NCI-H128 (cell line): ENCODE data around the gene RANBP17.

ENCODE experiments used
- DNase-seq: peaks from one replicate; lab custom pipeline; 2025; ENCODE audit not compliant: unreplicated experiment; lab: John Stamatoyannopoulos, UW

RANBP17 gene

DNA sequence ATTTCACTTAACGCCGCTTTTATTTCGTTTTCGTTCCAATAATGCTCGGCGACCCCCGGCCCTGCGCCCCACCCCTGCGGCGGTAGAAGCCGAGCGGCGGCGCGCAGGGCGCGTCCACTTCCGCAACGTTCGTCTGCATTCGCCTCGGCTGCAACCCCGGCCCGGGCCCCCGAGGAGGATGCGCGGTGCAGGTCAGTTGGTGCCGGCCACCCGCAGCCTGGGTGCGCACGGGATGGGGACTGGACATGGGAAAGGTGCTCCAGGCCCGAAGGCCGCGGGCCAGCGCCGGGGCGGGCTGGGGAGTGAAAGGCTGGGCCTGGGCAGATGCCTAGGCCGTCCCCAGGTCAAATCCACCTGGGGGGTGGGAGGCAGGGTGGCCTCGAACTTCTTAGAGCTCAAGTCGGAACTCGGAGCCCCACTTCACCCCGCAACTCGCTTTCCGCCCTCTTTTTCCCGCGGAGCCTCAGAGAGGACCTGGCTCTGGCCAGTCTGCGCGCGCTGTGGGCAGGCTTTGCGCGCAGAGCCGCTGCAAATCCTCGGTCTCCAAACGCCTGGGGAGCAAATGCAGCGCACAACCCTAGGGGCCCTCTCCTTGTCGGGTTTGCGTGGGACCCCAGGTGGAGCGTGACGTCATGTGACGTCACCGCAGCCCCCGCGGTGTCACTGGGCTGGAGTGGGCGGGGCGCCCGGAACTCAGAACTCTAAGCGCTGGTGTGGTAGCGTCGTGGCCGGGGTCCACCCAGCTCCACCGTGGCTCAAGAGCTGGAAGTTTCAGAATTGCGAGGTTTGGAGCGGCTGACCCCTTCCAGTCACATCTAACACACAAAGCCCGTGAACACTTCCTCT is 450.5 kb downstream of the RANBP17 start:
- DNase-seq: no peak

DNA sequence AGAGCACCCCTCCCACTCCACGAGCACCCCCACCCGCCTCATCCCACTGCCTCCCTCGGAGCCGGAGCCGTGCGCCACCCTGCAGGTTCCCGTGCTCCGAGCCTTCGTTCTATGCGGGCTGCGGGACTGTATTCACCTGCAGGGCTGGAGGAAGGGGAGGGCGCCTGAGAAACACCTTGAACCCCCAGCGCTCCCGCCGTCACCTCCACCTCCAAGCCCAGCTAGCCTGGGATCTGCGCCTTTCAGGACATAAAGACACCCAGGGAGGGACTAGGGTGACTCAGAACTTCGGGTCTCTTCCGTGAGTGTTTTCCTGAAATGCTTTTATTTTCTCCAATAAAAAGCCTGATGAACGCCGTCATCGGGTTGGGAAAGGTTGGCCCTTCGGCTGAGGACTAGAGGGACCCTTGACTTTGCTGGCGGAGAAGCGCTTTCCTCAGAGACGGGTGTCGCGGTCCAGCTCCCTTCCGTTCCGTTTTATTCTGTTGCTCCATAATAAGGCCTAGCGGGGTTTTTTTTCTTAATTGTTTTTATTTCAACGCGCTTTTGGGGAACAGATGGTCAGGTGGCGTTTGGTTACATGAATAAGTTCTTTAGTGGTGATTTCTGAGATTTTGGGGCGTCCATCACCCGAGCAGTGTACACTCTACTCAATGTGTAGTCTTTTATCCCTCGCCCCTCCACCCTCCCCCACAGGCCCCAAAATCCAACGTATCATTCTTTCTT is 451.8 kb downstream of the RANBP17 start:
- DNase-seq: no peak

DNA sequence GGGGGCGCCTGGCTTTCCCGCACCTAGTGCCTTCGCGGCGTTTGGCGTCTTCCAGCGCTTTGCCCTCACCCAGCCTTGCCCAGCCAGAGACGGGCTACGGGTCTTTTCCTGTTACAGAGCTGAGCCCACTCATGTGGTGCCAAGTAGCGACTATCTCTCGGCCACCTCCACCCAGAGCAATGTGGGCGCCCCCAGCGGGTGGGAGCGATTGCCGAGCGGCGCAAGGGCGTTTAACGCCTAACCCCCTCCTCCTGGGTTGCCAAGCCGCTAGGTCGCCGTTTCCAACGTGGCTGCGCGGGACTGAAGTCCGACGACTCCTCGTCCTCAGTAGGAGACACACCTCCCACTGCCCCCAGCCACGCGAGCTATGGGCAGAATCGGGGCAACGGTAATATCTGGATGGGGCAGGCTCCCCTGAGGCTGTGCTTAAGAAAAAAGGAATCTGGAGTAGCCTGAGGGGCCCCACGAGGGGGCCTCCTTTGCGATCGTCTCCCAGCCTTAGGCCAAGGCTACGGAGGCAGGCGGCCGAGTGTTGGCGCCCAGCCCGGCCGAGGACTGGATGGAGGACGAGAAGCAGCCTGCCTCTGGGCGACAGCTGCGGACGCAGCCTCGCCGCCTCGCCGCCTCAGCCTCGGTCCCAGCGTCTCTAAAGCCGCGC is 453.0 kb downstream of the RANBP17 start:
- no peak for DNase-seq

DNA sequence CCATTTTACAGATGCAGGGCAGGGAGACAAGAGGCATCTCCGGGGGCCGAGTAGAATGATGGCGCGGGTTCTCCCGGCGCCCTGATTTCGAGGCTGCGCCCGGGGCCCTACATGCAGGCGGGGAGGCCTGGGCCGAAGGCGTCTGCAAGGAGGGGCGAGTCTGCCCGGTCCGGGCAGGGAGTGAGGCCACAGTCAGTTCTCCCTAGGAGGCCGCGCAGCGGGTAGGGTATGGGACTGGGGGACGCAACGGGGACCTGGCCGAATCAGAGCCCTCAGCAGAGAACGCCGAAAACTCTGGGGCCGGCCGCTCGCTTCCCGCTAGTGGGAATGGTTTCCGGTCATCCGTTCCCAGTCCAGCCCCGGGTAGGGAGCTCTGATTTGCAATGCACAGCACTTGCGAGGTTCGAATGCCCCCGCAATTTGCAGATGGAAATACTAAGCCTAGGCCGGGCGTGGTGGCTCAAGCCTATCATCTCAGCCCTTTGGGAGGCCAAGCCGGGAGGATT is 453.6 kb downstream of the RANBP17 start:
- no peak for DNase-seq

DNA sequence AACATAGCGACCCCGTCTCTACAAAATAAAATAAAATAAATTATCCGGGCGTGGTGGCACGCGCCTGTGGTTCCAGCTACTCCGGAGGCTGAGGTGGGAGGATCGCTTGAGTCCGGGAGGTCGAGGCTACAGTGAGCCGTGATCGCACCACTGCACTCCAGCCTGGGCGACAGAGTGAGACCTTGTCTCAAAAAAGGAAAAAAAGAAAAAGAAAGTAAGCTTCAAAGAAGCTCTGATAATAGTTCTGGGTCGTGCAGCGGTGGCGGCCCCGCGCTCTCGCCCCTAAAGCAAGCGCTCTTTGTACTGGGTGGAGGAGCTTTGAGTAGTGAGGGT is 454.1 kb downstream of the RANBP17 start:
- no peak for DNase-seq

DNA sequence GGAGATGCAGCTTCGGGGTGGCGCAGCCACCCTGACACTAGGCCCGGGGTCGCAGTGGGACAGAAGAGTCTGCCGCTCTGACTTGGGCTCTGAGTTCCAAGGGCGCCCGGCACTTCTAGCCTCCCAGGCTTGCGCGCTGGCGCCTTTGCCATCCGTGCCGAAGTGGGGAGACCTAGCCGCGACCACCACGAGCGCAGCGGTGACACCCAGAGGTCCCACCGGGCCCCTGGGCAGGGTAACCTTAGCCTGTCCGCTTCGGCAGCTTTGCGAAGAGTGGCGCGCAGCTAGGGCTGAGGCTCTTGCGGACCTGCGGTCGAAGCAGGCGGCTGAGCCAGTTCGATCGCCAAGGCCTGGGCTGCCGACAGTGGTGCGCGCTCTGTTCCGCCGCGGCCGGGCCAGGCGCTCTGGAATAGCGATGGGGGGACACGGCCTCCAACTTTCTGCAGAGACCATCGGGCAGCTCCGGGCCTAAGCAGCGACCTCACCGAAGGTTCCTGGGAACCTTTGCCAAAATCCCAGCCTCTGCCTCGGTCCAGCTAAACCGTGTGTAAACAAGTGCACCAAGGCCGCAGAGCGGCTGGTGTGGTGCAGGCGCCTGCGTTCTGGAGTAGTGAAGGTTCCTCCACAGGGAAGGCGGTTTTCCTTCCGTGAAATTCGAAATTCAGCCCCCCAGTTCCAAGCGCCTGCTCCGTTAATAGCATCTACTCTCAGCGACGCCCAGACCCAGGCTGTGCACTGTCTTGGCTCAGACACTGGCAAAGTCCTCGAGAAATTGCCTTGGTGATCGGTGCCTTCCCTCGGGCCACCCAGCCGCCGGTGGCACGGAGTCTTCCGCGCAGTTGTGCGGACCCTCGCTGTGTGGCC is 454.7 kb downstream of the RANBP17 start:
- DNase-seq: no peak

DNA sequence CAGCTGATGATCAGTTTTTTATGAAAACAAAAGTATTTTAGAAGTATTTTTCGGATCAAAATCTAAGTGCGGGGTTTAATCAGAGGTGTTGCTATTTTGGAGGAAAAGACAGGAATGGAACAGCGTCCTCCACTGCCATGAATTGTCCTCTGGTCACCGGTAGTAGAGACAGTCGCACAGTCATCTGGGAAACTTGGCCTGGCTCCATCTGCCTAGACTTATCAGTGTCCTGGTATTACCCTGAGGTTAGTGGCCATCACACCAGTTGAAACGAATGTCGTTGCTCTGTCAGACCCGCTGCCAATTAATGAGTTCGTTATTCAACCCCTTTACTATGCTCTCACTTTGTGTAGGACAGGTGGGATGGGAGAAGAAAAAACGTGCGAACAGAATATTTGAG is 455.4 kb downstream of the RANBP17 start:
- DNase-seq: no peak

DNA sequence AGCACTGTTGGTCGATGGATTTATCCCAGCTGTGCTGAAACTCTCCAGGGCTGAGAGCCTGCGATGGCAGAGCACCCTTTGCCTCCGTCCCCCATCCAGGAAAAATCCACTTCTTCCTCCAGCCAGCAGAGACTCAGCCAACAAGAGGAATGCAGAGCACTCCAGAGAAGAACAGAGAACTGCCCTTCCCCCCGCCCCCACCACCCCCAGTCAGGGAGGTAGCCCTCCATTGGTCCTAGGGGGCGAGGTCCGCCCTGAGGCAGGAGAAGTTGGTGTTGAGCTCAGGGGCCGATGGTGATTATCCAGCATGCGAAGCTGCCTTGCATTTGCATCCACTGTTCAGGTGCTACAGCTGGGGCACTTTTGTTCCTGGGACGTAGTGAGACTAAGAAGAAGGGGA is 456.2 kb downstream of the RANBP17 start:
- no peak for DNase-seq

DNA sequence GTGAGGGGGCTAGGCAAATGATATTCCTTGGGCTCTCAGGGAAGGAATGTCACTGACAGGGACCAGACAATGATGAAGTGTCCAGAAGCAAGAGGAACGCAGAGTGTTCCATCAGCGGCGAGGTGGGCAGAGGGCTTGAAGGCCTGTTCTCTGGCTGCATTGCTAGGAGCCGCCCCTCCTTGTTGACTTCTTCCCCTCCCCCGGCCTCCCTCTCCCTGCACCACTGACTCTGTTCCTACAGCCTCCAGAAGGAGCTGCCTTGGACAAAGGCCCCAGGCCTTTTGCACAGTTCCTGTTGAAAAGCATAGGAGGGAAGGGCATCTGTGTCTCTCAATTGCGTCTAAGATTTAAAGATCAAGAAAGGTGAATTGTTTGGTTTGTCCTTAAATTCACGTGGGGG is 459.6 kb downstream of the RANBP17 start:
- no peak for DNase-seq

DNA sequence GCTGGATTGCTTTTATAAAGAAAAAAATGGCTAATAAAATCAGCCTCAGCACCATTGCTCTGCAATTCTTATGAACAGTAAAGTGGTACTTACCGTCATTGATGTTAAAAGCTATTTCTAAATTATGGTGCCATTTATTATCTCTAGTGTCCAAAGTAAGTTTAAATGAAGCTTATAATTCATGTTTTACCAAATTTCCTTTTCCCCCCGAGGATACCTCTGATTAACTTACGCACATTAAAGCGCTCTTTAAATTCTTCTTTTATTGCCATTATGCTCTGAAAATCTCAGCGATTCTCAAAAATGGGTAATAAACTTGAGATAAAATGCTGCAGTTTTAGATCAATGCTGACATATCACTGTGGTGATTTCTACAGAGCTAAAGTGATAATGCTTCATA is 460.7 kb downstream of the RANBP17 start:
- DNase-seq: no peak

DNA sequence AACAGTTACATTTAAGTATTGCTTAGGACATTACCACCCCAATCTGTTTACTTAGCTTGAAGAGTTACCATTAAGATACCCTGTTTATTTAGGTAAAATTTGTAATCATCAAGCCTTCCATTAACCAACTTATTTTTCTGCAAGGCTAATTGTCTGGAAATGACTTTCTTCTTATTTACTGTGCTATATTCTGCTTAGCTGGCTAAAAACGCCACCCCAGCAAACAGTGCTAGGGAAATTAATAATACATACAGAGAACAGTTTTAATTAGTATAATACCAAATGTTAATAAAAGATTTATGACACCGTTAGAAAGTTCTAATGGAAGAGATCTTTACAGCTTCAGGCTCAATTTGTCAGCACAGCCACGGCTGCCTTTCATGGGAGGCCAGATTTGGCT is 461.2 kb downstream of the RANBP17 start:
- no peak for DNase-seq

DNA sequence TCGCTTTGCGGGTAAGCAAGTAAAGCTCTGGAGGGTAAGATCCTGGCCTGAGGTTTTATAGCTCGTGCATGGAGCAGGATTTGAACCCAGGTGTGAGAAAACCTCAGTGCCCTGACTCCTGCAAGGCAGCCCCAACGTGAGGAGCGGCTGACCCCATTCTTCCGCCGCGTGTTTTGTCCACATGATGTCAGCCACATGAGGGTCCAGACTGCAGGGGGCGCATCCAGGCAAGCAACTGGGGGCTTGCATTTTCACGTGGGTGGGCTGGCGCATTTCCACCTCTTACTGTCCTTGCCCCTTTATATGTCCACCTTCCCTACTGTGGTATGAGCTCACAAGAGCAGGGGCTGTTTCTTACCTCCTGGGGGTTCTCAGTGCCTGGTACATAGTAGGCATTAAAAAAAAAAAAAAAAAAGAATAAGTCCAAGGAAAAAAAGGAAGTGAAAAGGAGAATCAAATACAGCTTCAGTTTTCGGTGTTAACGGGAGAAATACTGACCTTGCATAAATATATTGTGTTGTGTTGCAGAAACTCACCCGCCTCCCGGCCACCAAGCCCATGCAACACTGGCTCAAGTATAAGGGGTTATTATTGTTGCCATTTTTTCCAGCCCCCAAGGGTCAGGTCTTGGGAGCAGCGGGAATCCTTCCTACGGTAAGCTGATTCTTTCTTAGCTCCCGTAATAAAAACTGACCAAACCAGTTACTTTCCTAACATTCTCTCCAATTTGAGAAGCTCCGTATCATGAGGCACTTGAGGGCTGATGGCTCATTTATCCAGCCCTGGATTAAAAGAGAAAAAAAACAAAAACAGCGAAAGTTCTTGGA is 462.2 kb downstream of the RANBP17 start:
- DNase-seq: no peak

DNA sequence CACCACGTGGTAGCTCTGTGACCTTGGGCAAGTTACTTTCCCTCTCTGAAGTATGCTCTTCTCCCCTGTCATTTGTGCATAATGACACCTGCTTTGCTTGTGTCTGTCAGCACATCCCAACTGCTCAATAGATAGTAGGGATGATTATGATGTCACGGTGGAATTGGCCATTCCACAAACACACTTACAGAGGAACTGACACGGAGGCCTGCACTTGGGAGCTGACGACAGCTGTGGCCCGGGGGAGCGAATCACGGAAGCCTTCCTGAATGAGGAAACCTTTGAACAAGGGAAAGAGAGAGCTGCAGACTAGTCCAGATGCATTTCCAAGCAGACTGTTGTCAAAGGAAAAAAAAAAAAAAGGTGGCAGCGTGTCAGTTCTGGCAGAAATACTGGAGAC is 468.2 kb downstream of the RANBP17 start:
- no peak for DNase-seq

DNA sequence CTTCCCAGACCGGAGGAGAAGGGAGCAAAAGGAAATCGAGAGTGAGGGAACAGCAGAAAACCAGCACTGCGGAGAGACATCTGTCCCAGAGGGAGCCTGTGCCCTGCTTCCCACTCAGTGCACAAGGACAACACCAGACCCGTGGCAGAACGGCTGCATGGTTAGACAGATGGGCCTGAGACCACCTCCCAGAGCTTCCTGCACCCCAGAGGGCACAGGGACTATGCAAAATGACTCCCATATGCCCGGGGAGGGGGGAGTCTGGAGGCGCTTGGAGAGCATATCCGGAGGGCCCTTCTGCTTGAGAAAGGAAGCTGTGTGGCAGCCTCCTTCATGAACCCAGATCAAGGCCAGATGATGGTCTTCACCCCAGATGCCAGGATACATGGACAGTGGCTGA is 473.8 kb downstream of the RANBP17 start:
- DNase-seq: no peak

DNA sequence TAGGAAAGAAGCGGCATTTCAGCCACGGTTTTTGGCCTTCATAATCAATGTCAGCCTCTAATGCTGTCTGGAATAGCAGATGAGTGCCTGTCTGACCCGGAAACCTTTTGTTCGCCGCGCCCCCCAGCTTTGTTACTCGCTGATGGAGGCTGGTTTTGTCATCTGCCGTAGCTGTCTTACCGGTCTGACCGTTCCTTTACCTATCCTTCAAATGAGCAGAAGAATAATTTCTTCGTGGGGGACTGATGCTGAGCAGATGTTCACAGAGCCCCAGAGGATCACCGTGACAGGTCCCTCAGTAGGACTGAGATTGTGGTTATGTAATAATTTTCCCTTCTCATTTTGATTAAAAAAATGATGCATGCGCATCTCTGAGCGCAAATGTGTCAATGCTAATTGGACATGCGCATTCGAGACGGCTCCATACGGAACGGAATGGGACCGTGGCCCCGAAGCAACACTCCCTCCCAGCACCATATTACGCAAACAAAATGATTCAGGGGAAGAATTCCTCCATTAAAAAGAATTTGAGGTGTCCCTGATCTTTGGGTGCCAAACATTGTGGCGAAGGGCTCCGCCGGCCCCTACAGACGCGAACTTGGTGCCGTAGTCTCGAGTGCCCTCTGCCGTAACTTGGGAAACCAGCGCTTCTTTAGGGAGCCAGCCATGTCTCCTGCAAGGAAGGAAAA is 474.8 kb downstream of the RANBP17 start:
- DNase-seq: peak; percentile 4

DNA sequence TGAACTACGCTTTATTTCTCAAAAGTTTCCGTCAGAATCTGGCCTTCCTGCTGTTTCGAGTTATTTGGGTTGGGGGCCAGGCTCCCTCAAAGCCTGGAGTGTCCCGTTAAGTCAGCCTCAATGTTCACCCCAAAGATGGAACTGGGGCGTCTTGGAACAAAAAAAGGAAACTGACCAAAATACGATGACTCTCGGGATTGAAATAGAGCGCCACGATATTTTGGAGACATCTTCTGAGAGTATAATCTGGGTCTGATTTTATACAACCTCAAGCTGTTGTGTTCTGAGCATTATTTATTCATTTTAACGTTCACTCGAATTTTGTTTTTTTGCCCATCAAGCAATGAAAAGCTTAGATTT is 475.4 kb downstream of the RANBP17 start:
- no peak for DNase-seq

DNA sequence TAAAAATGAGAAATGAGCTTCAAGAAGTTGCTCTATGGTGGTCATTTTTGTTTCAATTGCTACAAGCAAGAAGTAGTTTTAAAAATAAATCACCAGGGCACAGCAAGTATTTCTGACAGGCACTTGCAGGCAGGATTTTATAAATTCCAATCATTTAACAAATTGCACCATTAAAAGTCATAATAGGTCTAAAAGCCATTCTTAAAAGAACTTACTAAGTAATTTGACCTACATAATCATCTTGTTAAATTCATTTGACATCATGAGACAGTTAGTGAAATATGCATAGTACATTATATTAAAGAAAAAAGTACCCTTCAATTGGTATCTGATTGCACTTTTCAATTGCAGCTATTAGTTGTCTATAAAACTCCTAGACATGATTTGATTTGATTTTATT is 478.2 kb downstream of the RANBP17 start:
- DNase-seq: no peak

DNA sequence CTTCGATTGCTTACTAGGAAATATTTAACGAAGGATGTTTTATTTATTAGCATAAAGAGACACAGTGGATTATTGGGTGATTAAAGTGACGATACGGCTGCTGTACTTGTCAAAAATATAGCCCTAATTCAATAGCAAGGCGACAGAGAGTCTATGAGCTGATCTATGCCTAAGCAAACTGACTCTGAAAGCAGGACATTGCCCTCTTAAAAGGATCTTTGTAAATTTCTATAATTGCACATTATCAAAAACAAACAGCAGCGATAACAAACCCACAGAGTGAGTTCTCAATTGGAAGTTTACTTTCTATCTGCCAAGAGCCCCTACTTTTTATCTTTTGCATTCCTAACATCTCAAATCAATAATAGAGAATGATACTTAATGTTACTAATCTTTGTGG is 478.7 kb downstream of the RANBP17 start:
- DNase-seq: no peak

DNA sequence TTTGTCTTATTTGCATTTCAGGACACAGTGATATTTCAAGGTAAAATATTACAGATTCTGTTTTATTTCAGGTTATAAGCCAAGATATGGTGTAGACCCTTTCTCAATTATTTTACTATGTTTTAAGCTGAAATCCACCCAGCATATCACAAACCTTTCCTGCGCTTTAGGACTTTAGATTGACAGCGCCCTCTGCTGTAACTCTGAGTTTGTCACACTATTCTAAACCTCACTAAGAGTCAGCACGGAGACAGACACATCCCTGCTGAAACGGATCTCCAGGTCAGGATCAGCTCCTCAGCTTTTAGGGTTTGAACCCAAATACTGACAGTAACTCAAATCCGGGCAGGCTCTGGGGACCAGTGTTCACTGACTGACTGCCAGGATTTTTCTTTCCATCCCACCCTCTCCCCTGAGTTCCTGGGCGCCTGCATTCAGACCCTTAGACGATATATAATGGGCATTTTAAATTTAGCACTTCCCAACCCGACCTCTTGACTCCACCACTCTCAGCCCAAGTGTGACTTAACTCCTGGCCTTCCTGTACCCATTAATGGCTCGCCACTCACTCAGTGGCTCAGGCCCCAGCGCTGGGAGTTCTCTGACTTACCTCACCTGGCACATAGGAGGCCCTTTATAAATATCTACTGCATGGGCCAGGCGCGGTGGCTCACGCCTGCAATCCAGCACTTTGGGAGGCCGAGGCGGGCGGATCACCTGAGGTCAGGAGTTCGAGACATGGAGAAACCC is 480.7 kb downstream of the RANBP17 start:
- peak; percentile 28 for DNase-seq
